GM11168 (cell line): Measurements from ENCODE around the gene FBXL17.

Experiments
- in situ Hi-C: fragments of 300-500 bp; cut with MboI; formaldehyde crosslinking; loops from one replicate; pipeline ENCODE4 v1.12.0; 2022; ENCODE audit warnings: low sequenced_read_pairs; ENCODE audit not compliant: unreplicated experiment

The FBXL17 gene

GRCh38 chr5:108113950-108114349, 267.9 kb downstream of the FBXL17 start:
- in situ Hi-C loops = no loop called here

- in situ Hi-C loops = no loop called here
These were observed 270.2 kb downstream of the FBXL17 start for GRCh38 chr5:108111736-108112135.

- in situ Hi-C loops = no loop called here
These were observed 272.8 kb downstream of the FBXL17 start for GRCh38 chr5:108109059-108109458.

GRCh38 chr5:108104448-108104847, 277.4 kb downstream of the FBXL17 start:
- in situ Hi-C loops = no loop called here

- in situ Hi-C loops = no loop called here
These were observed 279.4 kb downstream of the FBXL17 start for GRCh38 chr5:108102463-108102862.

GRCh38 chr5:108101821-108102220, 280.1 kb downstream of the FBXL17 start:
- in situ Hi-C loops = no loop called here

GRCh38 chr5:108101130-108101529, 280.8 kb downstream of the FBXL17 start:
- in situ Hi-C loops = no loop called here

GRCh38 chr5:108094800-108095199, 287.1 kb downstream of the FBXL17 start:
- in situ Hi-C loops = no loop called here

- in situ Hi-C loops = no loop called here
These were observed 288.7 kb downstream of the FBXL17 start for GRCh38 chr5:108093186-108093585.

- in situ Hi-C loops = no loop called here
These were observed 291.0 kb downstream of the FBXL17 start for GRCh38 chr5:108090946-108091345.

- in situ Hi-C loops = no loop called here
These were observed 297.8 kb downstream of the FBXL17 start for GRCh38 chr5:108084105-108084504.

- in situ Hi-C loops = no loop called here
These were observed 298.7 kb downstream of the FBXL17 start for GRCh38 chr5:108083232-108083631.

GRCh38 chr5:108081707-108082106, 300.2 kb downstream of the FBXL17 start:
- in situ Hi-C loops = no loop called here

GRCh38 chr5:108079753-108080152, 302.1 kb downstream of the FBXL17 start:
- in situ Hi-C loops = no loop called here

GRCh38 chr5:108078882-108079281, 303.0 kb downstream of the FBXL17 start:
- in situ Hi-C loops = no loop called here

- in situ Hi-C loops = no loop called here
These were observed 303.6 kb downstream of the FBXL17 start for GRCh38 chr5:108078345-108078744.

- in situ Hi-C loops = no loop called here
These were observed 307.3 kb downstream of the FBXL17 start for GRCh38 chr5:108074626-108075025.

- in situ Hi-C loops = no loop called here
These were observed 317.6 kb downstream of the FBXL17 start for GRCh38 chr5:108064302-108064701.

GRCh38 chr5:108061941-108062340, 320.0 kb downstream of the FBXL17 start:
- in situ Hi-C loops = no loop called here

- in situ Hi-C loops = no loop called here
These were observed 321.6 kb downstream of the FBXL17 start for GRCh38 chr5:108060340-108060739.

GRCh38 chr5:108059334-108059733, 322.6 kb downstream of the FBXL17 start:
- in situ Hi-C loops = no loop called here

- in situ Hi-C loops = no loop called here
These were observed 327.5 kb downstream of the FBXL17 start for GRCh38 chr5:108054349-108054748.
